ENCODE measurements around the gene NRCAM. TPM values are rescaled to one million over a fixed set of nuclear protein-coding genes. Genes with fewer than 3 reads are reported as not detected.

NRCAM gene
- total RNA-seq, 1 donor from 2014 or later, result 0.14 TPM

DNA sequence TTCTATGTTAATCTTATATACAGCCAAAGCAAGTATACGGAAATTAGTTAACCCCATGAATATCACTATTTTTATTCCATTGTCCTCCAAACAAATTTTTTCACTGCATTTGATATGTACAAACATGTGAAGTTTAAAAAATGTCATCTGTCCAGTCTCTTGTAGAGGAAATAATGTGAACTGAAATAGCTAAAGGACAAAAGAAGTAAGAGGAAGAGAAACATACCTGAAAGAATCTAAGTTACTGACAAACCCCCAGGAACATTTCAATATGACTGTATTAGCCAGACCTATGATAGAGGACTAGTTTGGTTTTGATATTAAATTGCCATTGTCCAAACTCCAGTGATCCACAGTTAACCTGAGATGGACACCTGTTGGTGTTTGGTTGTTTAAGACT lies 80.6 kb downstream of the NRCAM start:
- no peak overlapping the region for H3K4me3 ChIP-seq
- TF ChIP-seq CTCF (IDR thresholded peaks at IDR 0.05; ENCODE audit: borderline replicate concordance), result no peak
- no peak overlapping the region for H3K27ac ChIP-seq (replicated peaks)
- H3K9me3 ChIP-seq (replicated peaks), result peaks cover 8% of the 10 kb centered on the region
- H3K27me3 ChIP-seq (ENCODE audit: low read depth), result peaks cover 8% of the 10 kb centered on the region
- DNase-seq, result no peak
- no peaks in the 10 kb centered on the region for H3K36me3 ChIP-seq
- intact Hi-C loops (cut with micrococcal nuclease), result no loop called here
- no peaks in the 10 kb centered on the region for H3K4me1 ChIP-seq

DNA sequence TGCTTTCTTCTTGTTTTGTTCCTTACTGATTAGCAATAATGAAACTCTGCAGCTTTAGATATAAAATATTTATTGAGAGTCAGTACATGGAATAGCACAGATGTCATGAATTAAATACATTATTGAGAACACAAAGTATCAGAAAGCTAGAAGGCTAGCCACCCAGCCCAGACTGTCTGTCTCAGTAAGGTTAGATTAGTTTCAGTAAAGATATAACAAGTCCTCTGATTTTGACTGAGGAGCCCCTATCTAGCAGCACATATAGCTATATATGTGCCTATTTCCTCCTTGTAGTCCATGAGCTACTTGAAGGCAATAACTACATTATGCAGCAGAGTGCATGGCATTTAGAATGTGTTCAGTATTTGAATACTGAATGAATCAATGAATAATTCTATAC lies 81.3 kb downstream of the NRCAM start:
- H3K9me3 ChIP-seq (replicated peaks), result peaks cover 8% of the 10 kb centered on the region
- peaks cover 8% of the 10 kb centered on the region for H3K27me3 ChIP-seq (ENCODE audit: low read depth)
- no peak overlapping the region for H3K27ac ChIP-seq (replicated peaks)
- H3K4me3 ChIP-seq, result no peak overlapping the region
- H3K36me3 ChIP-seq, result no peaks in the 10 kb centered on the region
- DNase-seq, result no peak
- H3K4me1 ChIP-seq, result no peaks in the 10 kb centered on the region
- intact Hi-C loops (cut with micrococcal nuclease), result no loop called here
- no peak for TF ChIP-seq CTCF (IDR thresholded peaks at IDR 0.05; ENCODE audit: borderline replicate concordance)

- Histone ChIP-seq H3K9me3 (replicated peaks) (peaks cover 8% of the 10 kb centered on the region), H3K36me3 (no peaks in the 10 kb centered on the region), H3K4me3 (no peak overlapping the region), H3K4me1 (no peaks in the 10 kb centered on the region), H3K27ac (replicated peaks) (no peak overlapping the region), H3K27me3 (ENCODE audit: low read depth) (peaks cover 8% of the 10 kb centered on the region)
- no peak for TF ChIP-seq CTCF (IDR thresholded peaks at IDR 0.05; ENCODE audit: borderline replicate concordance)
- intact Hi-C loops (cut with micrococcal nuclease), result no loop called here
- no peak for DNase-seq
Observed at GRCh38 chr7:108372618-108373017, 83.6 kb downstream of the NRCAM start.

- Histone ChIP-seq H3K4me1 (no peaks in the 10 kb centered on the region), H3K4me3 (no peak overlapping the region), H3K9me3 (replicated peaks) (peaks cover 8% of the 10 kb centered on the region), H3K27me3 (ENCODE audit: low read depth) (no peaks in the 10 kb centered on the region), H3K36me3 (no peaks in the 10 kb centered on the region), H3K27ac (replicated peaks) (no peak overlapping the region)
- DNase-seq, result no peak
- intact Hi-C loops (cut with micrococcal nuclease), result no loop called here
- no peak for TF ChIP-seq CTCF (IDR thresholded peaks at IDR 0.05; ENCODE audit: borderline replicate concordance)
Observed at GRCh38 chr7:108370616-108371015, 85.6 kb downstream of the NRCAM start.

- Histone ChIP-seq H3K9me3 (replicated peaks) (peaks cover 8% of the 10 kb centered on the region), H3K27me3 (ENCODE audit: low read depth) (no peaks in the 10 kb centered on the region), H3K27ac (replicated peaks) (no peak overlapping the region), H3K4me1 (no peaks in the 10 kb centered on the region), H3K4me3 (no peak overlapping the region), H3K36me3 (no peaks in the 10 kb centered on the region)
- no peak for DNase-seq
- TF ChIP-seq CTCF (IDR thresholded peaks at IDR 0.05; ENCODE audit: borderline replicate concordance), result no peak
- intact Hi-C loops (cut with micrococcal nuclease), result no loop called here
Observed at GRCh38 chr7:108368466-108368865, 87.8 kb downstream of the NRCAM start.

GRCh38 chr7:108367946-108368345 lies 88.3 kb downstream of the NRCAM start:
- Histone ChIP-seq H3K36me3 (no peaks in the 10 kb centered on the region), H3K27me3 (ENCODE audit: low read depth) (no peaks in the 10 kb centered on the region), H3K9me3 (replicated peaks) (peaks cover 9% of the 10 kb centered on the region), H3K27ac (replicated peaks) (no peak overlapping the region), H3K4me3 (no peak overlapping the region), H3K4me1 (no peaks in the 10 kb centered on the region)
- intact Hi-C loops (cut with micrococcal nuclease), result no loop called here
- no peak for TF ChIP-seq CTCF (IDR thresholded peaks at IDR 0.05; ENCODE audit: borderline replicate concordance)
- DNase-seq, result no peak
